ENCODE measurements around the gene TBL1X. TPM values are rescaled to one million over a fixed set of nuclear protein-coding genes. Genes with fewer than 3 reads are reported as not detected.

Gene TBL1X
- total RNA-seq, 2 experiments from 2014 or later: 16.1 to 35.7 TPM

DNA sequence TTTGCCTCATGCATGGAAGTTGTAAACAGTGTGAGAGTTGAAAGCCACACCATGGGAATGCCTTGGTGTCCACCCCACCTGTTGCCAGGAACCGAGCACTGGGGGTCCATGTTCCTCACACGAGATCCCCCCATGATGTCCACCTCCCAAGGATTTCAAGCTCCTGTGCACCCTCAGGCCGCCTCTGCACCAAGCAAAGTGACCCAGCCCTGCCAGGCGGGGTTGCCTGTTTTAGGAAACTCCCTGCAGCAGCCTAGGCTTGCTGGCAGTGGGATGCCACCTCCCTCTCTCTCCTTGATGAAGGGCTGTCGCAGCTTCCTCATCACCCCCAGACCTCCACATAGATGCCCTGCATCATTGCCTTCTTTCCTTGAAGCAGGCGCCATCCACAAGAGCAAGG is 218.0 kb downstream of the TBL1X start:
- H3K4me3 ChIP-seq (ENCODE audit: low read depth, low read length, poor library complexity, severe bottlenecking): no peak overlapping the region
- no peak overlapping the region for H3K4me2 ChIP-seq (ENCODE audit: low read length)
- no TSS peak for BruUV-seq (replicated peaks)
- H3K4me1 ChIP-seq (ENCODE audit: insufficient read depth, low read length, poor library complexity, severe bottlenecking): no peaks in the 10 kb centered on the region
- TF ChIP-seq, protein P1, sequence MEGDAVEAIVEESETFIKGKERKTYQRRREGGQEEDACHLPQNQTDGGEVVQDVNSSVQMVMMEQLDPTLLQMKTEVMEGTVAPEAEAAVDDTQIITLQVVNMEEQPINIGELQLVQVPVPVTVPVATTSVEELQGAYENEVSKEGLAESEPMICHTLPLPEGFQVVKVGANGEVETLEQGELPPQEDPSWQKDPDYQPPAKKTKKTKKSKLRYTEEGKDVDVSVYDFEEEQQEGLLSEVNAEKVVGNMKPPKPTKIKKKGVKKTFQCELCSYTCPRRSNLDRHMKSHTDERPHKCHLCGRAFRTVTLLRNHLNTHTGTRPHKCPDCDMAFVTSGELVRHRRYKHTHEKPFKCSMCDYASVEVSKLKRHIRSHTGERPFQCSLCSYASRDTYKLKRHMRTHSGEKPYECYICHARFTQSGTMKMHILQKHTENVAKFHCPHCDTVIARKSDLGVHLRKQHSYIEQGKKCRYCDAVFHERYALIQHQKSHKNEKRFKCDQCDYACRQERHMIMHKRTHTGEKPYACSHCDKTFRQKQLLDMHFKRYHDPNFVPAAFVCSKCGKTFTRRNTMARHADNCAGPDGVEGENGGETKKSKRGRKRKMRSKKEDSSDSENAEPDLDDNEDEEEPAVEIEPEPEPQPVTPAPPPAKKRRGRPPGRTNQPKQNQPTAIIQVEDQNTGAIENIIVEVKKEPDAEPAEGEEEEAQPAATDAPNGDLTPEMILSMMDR (conservative IDR thresholded peaks at IDR 0.05; ENCODE audit: low read length): no peak
- TF ChIP-seq EZH2phosphoT487 (IDR thresholded peaks at IDR 0.05; ENCODE audit: borderline replicate concordance, low read depth, low read length): no peak
- no peaks in the 10 kb centered on the region for H4K20me1 ChIP-seq (ENCODE audit: insufficient read depth, low read length)
- no peak for DNase-seq (ENCODE audit: low spot score)
- H2AFZ ChIP-seq (ENCODE audit: low read length): no peak overlapping the region
- intact Hi-C loops (cut with micrococcal nuclease; ENCODE audit: unreplicated experiment): no loop called here
- ChIA-PET CTCF (ENCODE audit: unreplicated experiment) (no interaction called here), POLR2A (no interaction called here)
- H3K9me2 ChIP-seq (ENCODE audit: insufficient read depth, low read length): no peaks in the 10 kb centered on the region
- H3K27ac ChIP-seq (ENCODE audit: low read depth, low read length, poor library complexity, severe bottlenecking): no peak overlapping the region
- H3K9me3 ChIP-seq (ENCODE audit: low read length): no peaks in the 10 kb centered on the region
- H3K79me2 ChIP-seq (ENCODE audit: insufficient read depth, low read depth, low read length): no peaks in the 10 kb centered on the region
- H3K36me3 ChIP-seq (ENCODE audit: insufficient read depth, low read length): no peaks in the 10 kb centered on the region

DNA sequence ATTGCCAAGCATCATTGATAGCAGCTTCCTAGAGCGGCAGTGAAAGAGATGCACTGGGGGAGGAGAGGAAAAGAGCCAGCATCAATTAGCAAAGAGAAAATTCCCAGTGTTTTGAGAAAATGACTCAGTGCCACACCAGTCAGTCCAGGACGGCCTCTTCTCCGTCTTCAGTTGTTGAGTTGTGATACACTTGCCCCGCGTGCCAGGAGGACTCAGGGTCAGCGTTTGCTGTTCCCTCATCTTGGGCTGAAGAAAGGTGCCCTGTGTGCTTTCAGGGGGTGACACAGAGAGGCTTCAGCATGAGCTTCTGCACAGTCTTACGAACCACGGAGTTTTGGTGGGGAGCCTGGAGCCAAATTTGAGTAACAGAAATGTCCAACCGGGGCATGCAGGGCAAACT is 218.5 kb downstream of the TBL1X start:
- no peaks in the 10 kb centered on the region for H3K36me3 ChIP-seq (ENCODE audit: insufficient read depth, low read length)
- CTCF ChIA-PET (ENCODE audit: unreplicated experiment): no interaction called here
- no peak overlapping the region for H2AFZ ChIP-seq (ENCODE audit: low read length)
- no peaks in the 10 kb centered on the region for H3K4me1 ChIP-seq (ENCODE audit: insufficient read depth, low read length, poor library complexity, severe bottlenecking)
- no TSS peak for BruUV-seq (replicated peaks)
- no peak overlapping the region for H3K27ac ChIP-seq (ENCODE audit: low read depth, low read length, poor library complexity, severe bottlenecking)
- intact Hi-C loops (cut with micrococcal nuclease; ENCODE audit: unreplicated experiment): no loop called here
- no peak overlapping the region for H3K4me2 ChIP-seq (ENCODE audit: low read length)
- H3K4me3 ChIP-seq (ENCODE audit: low read depth, low read length, poor library complexity, severe bottlenecking): no peak overlapping the region
- no peak for DNase-seq (ENCODE audit: low spot score)
- POLR2A ChIA-PET: no interaction called here
- H3K9me3 ChIP-seq (ENCODE audit: low read length): no peaks in the 10 kb centered on the region
- H3K79me2 ChIP-seq (ENCODE audit: insufficient read depth, low read depth, low read length): no peaks in the 10 kb centered on the region
- TF ChIP-seq, protein P1 (conservative IDR thresholded peaks at IDR 0.05; ENCODE audit: low read length): no peak
- no peak for TF ChIP-seq EZH2phosphoT487 (IDR thresholded peaks at IDR 0.05; ENCODE audit: borderline replicate concordance, low read depth, low read length)
- no peaks in the 10 kb centered on the region for H3K9me2 ChIP-seq (ENCODE audit: insufficient read depth, low read length)
- no peaks in the 10 kb centered on the region for H4K20me1 ChIP-seq (ENCODE audit: insufficient read depth, low read length)

DNA sequence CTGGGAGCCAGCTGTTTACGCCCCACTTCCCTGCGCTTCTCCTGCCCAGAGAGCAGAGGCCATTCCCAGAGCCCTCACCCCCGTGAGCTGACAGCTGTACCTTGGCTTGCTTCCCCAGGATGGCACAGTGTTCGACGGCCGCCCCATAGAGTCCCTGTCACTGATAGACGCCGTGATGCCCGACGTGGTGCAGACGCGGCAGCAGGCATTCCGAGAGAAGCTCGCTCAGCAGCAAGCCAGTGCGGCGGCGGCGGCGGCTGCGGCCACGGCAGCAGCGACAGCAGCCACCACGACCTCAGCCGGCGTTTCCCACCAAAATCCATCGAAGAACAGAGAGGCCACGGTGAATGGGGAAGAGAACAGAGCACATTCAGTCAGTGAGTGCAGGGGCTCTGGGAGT is 223.0 kb downstream of the TBL1X start:
- Histone ChIP-seq H3K4me2 (ENCODE audit: low read length) (no peak overlapping the region), H3K9me3 (ENCODE audit: low read length) (no peaks in the 10 kb centered on the region), H3K27ac (ENCODE audit: low read depth, low read length, poor library complexity, severe bottlenecking) (no peak overlapping the region), H3K9me2 (ENCODE audit: insufficient read depth, low read length) (no peaks in the 10 kb centered on the region), H3K79me2 (ENCODE audit: insufficient read depth, low read depth, low read length) (no peaks in the 10 kb centered on the region), H3K4me3 (ENCODE audit: low read depth, low read length, poor library complexity, severe bottlenecking) (no peak overlapping the region), H3K4me1 (ENCODE audit: insufficient read depth, low read length, poor library complexity, severe bottlenecking) (no peaks in the 10 kb centered on the region), H3K36me3 (ENCODE audit: insufficient read depth, low read length) (no peaks in the 10 kb centered on the region), H4K20me1 (ENCODE audit: insufficient read depth, low read length) (no peaks in the 10 kb centered on the region), H2AFZ (ENCODE audit: low read length) (no peak overlapping the region)
- POLR2A ChIA-PET: no interaction called here
- intact Hi-C loops (cut with micrococcal nuclease; ENCODE audit: unreplicated experiment): no loop called here
- TF ChIP-seq, protein P1 (conservative IDR thresholded peaks at IDR 0.05; ENCODE audit: low read length): no peak
- no peak for TF ChIP-seq EZH2phosphoT487 (IDR thresholded peaks at IDR 0.05; ENCODE audit: borderline replicate concordance, low read depth, low read length)
- DNase-seq (ENCODE audit: low spot score): no peak
- CTCF ChIA-PET (ENCODE audit: unreplicated experiment): no interaction called here
- BruUV-seq (replicated peaks): no TSS peak

Measured in OCI-LY7 (cell line).